GM18951 (cell line): ENCODE measurements around the gene PHF19.
A peak's percentile ranks its signal among the peaks of the same experiment; 100 is the strongest.

Experiments
- POLR2A ChIP-seq: IDR thresholded peaks from 4 replicates; pipeline ENCODE4 v1.6.1; 2011; ENCODE audit warnings: mild to moderate bottlenecking; ENCODE audit not compliant: insufficient read length, insufficient read depth; ENCODE audit errors: extremely low read depth
- in situ Hi-C: fragments of 300-500 bp; cut with MboI; formaldehyde crosslinking; loops from one replicate; pipeline ENCODE4 v1.12.0; 2022; ENCODE audit warnings: low sequenced_read_pairs, mixed read lengths, inconsistent platforms; ENCODE audit not compliant: unreplicated experiment

The PHF19 gene

DNA sequence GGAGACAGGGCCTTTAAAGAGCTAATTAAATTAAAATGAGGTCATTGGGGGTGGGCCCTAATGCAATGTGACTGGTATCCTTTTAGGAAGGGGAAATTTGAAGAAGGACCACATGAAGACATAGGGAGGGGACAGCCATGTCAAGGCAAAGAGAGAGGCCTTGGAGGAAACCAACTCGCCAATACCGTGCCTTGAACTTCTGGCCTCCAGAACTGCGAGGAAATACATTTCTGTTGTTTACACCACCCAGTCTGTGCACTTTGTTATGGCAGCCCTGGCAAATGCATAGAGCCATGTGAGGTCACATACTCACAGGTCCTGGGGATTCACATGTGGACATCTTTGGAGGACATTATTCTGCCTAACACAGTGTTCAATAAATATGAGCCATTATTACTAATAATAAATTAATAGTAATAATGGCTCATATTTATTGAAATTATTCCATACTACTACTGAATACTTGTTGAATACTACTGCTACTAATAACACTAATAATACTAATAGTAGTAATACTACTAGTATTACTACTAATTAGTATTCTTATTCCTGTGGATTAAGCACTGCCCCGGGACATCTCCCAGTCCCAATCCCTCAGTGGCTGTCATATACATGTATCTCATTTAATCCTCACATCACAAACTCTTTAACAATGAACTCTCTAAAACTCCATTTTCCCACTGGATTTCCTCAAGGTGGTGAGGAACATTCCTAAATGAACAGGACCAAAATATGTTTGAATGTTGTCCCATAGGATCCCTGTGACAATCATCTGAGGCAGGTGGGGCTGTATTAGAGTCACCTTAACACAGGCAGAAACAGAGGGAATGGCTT is 41.2 kb upstream of the PHF19 start:
- no peak for TF ChIP-seq POLR2A
- in situ Hi-C loops, result no loop called here

DNA sequence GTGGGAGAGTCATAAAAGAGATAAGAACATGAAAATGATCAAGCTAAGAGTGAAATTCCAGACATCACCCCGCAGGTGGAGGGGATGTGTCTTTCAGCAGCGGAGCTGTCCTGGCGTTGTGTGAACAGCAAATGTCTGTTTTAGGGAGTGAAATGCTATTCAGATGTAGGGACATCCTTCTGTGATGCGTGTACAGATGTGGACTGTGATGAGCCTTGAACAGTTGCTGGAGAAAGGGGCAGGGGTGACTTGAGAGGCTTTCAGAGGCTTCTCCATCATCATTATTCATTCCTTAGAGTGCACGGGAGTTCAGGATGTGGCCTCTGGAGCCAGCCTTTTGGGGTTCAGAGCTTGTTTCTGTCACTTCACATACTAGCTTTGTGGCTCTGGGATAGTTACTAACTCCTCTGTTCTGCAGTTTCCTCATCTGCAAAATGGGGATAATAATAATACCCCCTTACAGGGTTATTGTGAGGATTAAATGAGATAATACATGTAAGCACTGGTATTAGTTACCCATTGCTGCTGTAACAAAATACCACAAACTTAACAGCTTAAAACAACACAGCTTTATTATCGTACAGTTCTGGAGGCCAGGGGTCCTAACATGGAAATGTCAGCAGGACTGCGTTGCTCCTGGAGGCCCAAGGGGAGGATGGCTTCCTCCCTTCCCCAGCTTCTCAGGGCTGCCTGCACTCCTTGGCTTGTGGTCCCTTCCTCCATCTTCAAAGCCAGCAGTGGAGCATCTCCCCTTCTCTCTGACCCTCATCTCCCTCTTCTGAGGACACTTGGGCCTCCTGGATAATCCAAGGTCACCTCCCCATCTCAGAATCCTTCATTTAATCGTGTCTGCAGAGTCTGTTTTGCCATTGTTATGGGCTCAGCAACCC is 40.2 kb upstream of the PHF19 start:
- TF ChIP-seq POLR2A, result peak; percentile 45
- in situ Hi-C loops, result no loop called here

DNA sequence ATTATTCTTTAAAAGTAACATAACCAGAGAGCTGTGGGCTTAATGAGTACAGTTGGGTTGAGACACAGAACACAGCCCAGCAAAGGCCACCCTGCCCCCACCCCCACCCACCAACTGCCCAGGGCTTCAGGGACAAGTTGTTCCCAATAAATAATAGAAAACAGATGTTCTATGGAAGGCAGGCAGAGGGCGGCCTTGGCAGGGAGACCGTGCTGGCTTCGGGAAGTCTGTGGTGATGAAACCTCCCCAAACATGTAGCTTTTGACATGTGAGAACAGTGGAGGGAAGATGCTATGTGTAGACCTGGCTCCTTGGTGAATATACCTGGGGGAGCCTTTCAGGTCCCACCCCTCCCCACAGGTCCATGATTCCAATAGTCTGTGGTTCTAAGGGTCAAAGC is 39.6 kb upstream of the PHF19 start:
- no peak for TF ChIP-seq POLR2A
- in situ Hi-C loops, result no loop called here

DNA sequence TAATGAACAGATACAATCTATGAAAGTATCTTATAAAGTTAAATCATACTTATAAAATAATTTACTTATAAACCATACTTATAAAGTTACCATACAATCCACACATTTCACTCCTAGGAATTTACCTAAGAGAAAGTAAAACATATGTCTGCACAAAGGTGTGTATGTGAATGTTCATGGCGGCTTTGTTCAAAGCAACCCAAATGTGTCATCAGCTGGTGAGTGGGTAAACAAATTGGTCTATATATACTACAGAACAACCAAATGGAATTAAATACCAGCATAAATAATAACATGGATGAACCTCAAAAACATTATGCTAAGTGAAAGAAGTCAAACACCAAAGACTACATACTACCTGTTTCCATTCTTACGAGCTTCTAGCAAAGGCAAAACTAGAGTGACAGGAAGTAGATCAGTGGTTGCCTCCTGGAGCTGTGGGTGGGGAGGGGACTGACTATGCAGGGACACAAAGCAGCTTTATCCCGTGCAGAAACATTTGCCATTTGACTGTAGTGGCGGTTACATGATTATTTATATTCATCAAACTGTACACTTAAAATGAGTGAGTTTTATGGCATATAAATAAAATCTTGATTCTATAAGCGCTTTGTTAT is 39.0 kb upstream of the PHF19 start:
- in situ Hi-C loops, result no loop called here

DNA sequence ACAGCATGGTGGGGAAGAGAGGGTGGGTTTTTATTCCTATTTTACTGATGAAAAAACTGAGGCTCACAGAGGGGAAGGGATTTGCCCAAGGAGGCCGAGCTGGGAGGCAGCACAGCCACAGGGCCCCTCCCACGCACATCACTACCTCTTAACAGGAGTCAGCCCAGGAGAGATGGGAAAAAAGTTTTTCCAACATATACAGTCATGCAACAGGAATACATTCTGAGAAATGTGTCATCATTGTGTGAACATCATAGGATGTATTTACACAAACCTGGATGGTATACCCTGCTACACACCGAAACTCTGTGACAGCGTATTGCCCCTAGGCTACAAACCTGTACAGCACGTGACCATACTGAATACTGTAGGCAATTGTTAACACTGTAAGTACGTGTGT is 38.0 kb upstream of the PHF19 start:
- in situ Hi-C loops, result no loop called here
- TF ChIP-seq POLR2A, result no peak

More for the DNA sequence above, 39.0 kb upstream of the PHF19 start:
- no peak for TF ChIP-seq POLR2A

DNA sequence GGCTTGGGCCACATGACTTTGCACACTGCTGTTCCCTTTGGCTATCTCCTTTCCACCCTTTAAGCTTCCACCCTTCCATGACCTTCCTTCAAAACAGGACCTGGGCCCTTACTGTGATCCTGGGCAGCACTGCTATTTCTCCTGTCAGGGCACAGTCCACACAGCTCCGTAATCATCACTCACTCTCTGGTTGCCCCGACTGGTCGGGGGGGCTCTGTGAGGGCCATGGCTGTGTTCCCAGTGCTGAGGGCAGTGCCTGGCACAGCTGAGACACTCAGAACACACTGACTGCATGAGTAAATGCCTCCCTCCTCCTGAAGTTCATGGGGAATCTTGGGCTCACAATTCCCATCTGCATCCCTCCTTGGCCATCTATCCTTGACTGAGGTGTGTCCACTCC is 37.4 kb upstream of the PHF19 start:
- in situ Hi-C loops, result no loop called here
- TF ChIP-seq POLR2A, result no peak

DNA sequence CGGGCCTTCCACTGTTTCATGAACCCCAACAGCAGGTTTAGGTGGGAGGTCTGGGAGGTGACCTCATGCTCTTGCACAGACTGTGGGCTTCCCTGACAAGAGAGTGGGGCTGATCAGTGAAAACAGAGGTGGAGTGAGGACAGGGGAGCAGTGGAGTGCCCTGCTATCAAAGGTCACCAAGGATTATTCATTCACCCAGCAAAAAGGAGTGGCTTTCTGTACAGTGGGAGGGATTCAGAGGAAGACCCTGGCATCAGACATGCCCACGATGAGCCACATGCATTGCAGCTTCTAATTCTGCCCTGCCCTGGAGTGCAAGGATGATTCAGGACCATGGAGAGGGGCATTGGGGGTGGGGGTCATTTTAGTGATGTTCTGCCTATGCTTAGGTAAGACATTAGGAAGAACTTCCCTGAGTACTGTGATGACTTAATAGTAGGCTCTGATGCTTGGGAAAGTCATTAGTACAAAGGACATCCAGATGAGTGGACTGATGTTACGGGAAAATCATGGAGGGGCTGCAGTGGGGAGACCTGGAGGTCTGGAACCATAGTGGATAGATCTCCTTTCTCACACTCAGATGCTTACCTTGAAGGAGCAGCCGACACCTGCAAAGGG is 36.8 kb upstream of the PHF19 start:
- peak; percentile 4 for TF ChIP-seq POLR2A
- in situ Hi-C loops, result no loop called here

DNA sequence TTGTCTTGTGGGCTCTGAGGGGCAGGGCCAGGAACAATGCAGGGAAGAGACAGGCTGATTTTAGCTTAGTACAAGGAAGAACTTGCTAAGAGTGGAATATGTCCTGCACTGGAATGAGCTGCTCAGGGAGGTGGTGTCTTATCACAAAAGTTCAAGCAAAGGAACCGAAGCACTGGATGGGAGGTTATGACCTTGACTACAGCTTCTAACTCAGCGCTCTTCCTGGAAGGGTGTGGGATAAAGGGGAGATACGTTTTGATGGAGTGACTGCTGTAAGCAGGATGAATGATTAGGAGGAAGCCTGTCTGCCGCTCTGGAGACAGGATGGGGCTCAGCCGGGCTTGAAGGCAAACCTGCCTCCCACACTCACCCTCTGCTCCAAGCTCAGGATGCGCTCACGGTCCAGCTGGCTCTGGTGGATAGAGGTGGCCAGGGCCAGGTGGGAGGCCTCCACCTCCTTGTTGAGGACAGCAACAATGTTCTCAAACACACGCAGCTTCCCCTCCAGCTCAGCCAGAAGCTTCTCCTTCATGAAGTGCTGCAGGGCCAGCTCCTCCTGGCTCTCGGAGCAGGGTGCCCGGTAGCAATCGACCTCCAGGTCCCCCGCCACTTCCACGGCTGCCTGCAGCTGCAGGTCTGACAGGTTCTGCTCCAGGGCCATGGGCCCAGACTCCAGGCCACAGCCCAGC is 36.1 kb upstream of the PHF19 start:
- in situ Hi-C loops, result no loop called here
- no peak for TF ChIP-seq POLR2A

DNA sequence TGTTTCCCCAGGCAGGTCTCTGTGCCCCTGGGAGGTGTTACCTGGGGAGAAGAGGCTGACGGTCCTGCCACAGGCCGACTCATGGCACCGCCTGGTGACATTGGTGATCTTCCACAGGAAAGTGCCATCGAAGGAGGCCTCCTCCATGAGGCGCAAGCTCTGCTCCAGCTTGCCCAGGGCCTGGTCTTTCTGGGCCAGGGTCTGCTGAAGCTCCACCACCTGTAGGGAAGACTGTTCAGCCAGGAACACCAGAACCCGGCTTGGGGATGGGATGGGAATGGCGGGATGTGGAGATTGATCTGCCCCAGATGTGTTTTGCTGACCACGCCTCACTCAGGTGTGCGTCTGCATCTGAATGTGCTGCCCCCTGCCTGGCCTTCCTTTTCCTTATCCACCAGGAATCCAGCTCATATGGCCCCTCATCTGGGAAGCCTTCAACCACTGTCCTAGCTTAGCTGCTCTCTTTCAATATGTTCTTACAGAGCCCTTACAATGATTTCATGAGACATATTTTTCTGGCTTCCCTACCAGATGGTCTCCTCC is 34.4 kb upstream of the PHF19 start:
- in situ Hi-C loops, result no loop called here
- TF ChIP-seq POLR2A, result peak; percentile 27

DNA sequence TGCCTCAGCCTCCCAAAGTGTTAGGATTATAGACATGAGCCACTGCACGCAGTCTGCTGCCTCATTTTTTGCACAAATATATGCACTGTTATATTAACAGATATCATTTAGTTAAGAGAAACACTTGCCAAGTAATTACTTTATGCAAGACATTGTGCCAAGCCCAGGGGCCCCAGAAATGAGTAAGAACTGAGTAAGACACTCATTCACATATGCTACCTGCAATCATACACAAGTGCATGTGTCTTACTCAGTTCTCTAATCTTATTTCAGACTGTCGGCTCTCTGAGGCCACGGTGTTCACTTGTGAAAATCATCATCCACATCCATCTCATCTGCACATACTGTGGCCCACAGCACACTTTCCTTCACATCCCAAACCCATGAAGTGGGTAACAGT is 33.7 kb upstream of the PHF19 start:
- in situ Hi-C loops, result no loop called here
- TF ChIP-seq POLR2A, result no peak

DNA sequence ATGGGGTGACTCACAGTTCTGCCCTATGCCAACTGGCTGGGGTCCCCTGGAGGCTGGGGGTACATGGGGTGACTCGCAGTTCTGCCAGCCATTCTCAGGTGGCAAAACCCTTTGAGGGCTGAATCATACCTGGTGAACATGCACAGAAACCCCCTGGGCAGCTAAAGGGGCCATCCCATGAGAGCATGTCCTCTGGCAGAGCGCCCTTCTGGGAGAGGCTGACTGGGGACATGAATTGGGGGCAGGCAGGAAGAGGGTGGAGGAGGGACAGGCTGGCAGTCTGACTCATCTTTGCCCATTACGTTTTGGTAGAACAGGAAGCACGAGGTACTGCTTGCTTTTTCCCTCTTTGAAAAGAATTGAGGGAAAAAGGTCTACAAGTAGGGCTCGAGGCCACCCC is 32.9 kb upstream of the PHF19 start:
- in situ Hi-C loops, result no loop called here
- TF ChIP-seq POLR2A, result no peak

DNA sequence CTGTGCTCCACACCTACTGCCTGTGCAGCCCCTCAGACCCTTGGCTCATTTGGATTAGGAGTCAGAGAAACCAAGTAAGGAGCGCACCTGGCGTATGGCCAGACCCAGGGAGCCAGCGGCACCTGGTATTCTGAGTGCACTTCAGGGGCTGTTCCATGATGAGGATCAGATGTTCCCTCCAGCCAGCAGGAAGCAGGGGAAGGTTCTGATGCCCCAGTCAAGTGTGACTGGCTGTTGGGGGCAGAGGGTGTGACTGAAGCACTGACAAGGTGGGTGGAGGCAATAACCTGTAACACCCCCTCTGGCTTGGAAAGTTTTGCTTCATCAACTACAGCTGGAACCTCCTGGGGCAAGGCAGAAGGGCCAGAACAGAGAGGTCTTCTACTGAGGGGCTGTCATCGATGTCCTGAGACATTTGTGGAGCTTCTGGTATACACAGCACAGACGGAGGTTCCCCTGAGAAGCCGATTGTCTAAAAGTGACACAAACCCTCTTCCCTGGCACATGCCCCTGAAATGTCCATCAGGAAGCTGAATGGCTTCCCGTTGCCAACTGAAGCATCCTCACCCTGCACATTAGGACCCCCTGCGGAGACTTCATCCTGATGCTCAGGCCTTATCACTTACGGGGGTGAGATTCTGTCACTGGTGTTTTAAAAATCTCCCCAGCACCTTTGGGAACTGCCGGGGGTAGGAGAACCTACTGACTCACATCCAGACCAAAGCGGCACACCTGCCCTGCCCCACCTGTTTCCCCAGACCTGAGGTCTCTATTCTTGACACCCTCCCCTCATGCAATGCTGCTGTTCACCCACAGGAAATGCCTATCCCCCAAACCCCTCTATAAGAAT is 28.6 kb upstream of the PHF19 start:
- in situ Hi-C loops, result no loop called here
- no peak for TF ChIP-seq POLR2A

DNA sequence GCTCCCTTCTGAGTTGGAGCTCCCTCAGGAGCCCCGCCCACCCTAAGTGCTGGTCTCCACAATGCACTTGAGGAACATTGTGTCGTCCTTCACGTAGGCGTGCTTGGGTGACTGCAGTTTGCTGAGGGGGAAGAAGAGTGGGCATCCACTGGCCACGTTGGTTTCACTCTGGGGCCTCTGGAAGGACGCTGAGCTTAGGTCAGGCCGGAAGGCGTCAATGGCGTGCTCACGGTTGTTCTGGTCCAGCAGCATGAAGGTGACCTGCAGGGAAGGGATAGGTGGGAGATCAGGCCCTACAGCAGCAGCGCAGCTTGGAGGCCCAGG is 28.0 kb upstream of the PHF19 start:
- in situ Hi-C loops, result no loop called here
- TF ChIP-seq POLR2A, result no peak
